K562 (cell line): ENCODE results near the gene KCP. TPM values are rescaled to one million over a fixed set of nuclear protein-coding genes. Genes with fewer than 3 reads are reported as not detected.

Source experiments
- KDM1A ChIP-seq, 2 experiments: fragments of 450-650 bp; IDR thresholded peaks; 2 replicates each; pipeline ENCODE4 v1.6.1; 2016; ENCODE audit warnings: mild to moderate bottlenecking in 2 of 2
- PHF8 ChIP-seq: fragments of 200-600 bp; sonication (generic); IDR thresholded peaks from 2 replicates; pipeline ENCODE4 v1.6.1; 2012; ENCODE audit warnings: mixed run types, mild to moderate bottlenecking, inconsistent platforms, low read length, moderate library complexity, borderline replicate concordance
- RAD51 ChIP-seq: fragments of 450-650 bp; IDR thresholded peaks from 2 replicates; pipeline ENCODE4 v1.7.1; 2016; ENCODE audit warnings: low read depth, mild to moderate bottlenecking, borderline replicate concordance
- ZBTB34 ChIP-seq: fragments of 250-450 bp; sonication (Bioruptor Pico); IDR thresholded peaks from 2 replicates; pipeline ENCODE4 v1.8.0; 2021; ENCODE audit warnings: mild to moderate bottlenecking, moderate library complexity
- ZFX ChIP-seq: sonication (generic); formaldehyde crosslinking; IDR thresholded peaks from 2 replicates; pipeline ENCODE4 v1.8.0; 2022; ENCODE audit warnings: mild to moderate bottlenecking, missing genetic modification reagents, moderate library complexity
- polyA plus RNA-seq, 8 experiments: library from polyadenylated mRNA; depleted of rRNA in 4 of 8; stranded (reverse) in 5 of 8; unstranded in 3 of 8; fragments of >200 nt; fragmentation: Nextera tagmentation in 2 of 8; fragmentation: Illumina TruSeq in 1 of 8; extraction: Ambion mirVana in 2 of 8; extraction: Trizol in 1 of 8; gene quantifications; 2 replicates each; pipeline versions ENCODE4 v1.2.1 to v1.2.3, GENCODE V29; 2011 to 2014; ENCODE audit warnings: inconsistent platforms in 1 of 8, missing spikeins in 1 of 8
- total RNA-seq, 7 experiments: library from RNA; depleted of rRNA in 6 of 7; stranded (reverse); fragments of >200 nt in 6 of 7; fragmentation: Illumina TruSeq in 2 of 7; extraction: Trizol in 2 of 7; gene quantifications; 2 replicates each; pipeline versions ENCODE4 v1.2.1 to v1.2.3, GENCODE V29; 2011 to 2021; ENCODE audit warnings: low replicate concordance in 1 of 7
- TF ChIP-seq, protein P1 (sequence below): fragments of 450-650 bp; IDR thresholded peaks from 2 replicates; pipeline ENCODE4 v1.6.1; 2016; ENCODE audit warnings: mild to moderate bottlenecking, moderate library complexity
- TF ChIP-seq, protein P2 (sequence below): fragments of 450-650 bp; IDR thresholded peaks from 2 replicates; pipeline ENCODE4 v1.6.1; 2018; ENCODE audit not compliant: partially characterized antibody
- TF ChIP-seq, protein P3 (sequence below): fragments of 450-650 bp; formaldehyde crosslinking; IDR thresholded peaks from 2 replicates; pipeline ENCODE4 v1.4.0; 2020; ENCODE audit warnings: mild to moderate bottlenecking, moderate library complexity

The KCP gene
- total and polyA plus RNA-seq, 9 of the 15 experiments (the other 6 are each of a cell fraction or from before 2014, with no cell fraction given) = 0.06 to 0.17 (median 0.12) TPM; not detected in 3

GRCh38 chr7:128827248-128827958, 83.1 kb downstream of the KCP start (continued):
- TF ChIP-seq, protein P1, sequence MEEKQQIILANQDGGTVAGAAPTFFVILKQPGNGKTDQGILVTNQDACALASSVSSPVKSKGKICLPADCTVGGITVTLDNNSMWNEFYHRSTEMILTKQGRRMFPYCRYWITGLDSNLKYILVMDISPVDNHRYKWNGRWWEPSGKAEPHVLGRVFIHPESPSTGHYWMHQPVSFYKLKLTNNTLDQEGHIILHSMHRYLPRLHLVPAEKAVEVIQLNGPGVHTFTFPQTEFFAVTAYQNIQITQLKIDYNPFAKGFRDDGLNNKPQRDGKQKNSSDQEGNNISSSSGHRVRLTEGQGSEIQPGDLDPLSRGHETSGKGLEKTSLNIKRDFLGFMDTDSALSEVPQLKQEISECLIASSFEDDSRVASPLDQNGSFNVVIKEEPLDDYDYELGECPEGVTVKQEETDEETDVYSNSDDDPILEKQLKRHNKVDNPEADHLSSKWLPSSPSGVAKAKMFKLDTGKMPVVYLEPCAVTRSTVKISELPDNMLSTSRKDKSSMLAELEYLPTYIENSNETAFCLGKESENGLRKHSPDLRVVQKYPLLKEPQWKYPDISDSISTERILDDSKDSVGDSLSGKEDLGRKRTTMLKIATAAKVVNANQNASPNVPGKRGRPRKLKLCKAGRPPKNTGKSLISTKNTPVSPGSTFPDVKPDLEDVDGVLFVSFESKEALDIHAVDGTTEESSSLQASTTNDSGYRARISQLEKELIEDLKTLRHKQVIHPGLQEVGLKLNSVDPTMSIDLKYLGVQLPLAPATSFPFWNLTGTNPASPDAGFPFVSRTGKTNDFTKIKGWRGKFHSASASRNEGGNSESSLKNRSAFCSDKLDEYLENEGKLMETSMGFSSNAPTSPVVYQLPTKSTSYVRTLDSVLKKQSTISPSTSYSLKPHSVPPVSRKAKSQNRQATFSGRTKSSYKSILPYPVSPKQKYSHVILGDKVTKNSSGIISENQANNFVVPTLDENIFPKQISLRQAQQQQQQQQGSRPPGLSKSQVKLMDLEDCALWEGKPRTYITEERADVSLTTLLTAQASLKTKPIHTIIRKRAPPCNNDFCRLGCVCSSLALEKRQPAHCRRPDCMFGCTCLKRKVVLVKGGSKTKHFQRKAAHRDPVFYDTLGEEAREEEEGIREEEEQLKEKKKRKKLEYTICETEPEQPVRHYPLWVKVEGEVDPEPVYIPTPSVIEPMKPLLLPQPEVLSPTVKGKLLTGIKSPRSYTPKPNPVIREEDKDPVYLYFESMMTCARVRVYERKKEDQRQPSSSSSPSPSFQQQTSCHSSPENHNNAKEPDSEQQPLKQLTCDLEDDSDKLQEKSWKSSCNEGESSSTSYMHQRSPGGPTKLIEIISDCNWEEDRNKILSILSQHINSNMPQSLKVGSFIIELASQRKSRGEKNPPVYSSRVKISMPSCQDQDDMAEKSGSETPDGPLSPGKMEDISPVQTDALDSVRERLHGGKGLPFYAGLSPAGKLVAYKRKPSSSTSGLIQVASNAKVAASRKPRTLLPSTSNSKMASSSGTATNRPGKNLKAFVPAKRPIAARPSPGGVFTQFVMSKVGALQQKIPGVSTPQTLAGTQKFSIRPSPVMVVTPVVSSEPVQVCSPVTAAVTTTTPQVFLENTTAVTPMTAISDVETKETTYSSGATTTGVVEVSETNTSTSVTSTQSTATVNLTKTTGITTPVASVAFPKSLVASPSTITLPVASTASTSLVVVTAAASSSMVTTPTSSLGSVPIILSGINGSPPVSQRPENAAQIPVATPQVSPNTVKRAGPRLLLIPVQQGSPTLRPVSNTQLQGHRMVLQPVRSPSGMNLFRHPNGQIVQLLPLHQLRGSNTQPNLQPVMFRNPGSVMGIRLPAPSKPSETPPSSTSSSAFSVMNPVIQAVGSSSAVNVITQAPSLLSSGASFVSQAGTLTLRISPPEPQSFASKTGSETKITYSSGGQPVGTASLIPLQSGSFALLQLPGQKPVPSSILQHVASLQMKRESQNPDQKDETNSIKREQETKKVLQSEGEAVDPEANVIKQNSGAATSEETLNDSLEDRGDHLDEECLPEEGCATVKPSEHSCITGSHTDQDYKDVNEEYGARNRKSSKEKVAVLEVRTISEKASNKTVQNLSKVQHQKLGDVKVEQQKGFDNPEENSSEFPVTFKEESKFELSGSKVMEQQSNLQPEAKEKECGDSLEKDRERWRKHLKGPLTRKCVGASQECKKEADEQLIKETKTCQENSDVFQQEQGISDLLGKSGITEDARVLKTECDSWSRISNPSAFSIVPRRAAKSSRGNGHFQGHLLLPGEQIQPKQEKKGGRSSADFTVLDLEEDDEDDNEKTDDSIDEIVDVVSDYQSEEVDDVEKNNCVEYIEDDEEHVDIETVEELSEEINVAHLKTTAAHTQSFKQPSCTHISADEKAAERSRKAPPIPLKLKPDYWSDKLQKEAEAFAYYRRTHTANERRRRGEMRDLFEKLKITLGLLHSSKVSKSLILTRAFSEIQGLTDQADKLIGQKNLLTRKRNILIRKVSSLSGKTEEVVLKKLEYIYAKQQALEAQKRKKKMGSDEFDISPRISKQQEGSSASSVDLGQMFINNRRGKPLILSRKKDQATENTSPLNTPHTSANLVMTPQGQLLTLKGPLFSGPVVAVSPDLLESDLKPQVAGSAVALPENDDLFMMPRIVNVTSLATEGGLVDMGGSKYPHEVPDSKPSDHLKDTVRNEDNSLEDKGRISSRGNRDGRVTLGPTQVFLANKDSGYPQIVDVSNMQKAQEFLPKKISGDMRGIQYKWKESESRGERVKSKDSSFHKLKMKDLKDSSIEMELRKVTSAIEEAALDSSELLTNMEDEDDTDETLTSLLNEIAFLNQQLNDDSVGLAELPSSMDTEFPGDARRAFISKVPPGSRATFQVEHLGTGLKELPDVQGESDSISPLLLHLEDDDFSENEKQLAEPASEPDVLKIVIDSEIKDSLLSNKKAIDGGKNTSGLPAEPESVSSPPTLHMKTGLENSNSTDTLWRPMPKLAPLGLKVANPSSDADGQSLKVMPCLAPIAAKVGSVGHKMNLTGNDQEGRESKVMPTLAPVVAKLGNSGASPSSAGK = peak; percentile 41; the same call in 1 of the 2 replicates
- TF ChIP-seq KDM1A (IDR thresholded peaks at IDR 0.05) (peak; percentile 89 to 90), PHF8 (peak; percentile 34; the same call in 1 of the 2 replicates), ZBTB34 (CRISPR knock-in tag) (peak; percentile 2; the same call in 1 of the 2 replicates), ZFX (CRISPR knock-in tag) (peak; percentile 96), RAD51 (no peak)
- TF ChIP-seq, protein P2, sequence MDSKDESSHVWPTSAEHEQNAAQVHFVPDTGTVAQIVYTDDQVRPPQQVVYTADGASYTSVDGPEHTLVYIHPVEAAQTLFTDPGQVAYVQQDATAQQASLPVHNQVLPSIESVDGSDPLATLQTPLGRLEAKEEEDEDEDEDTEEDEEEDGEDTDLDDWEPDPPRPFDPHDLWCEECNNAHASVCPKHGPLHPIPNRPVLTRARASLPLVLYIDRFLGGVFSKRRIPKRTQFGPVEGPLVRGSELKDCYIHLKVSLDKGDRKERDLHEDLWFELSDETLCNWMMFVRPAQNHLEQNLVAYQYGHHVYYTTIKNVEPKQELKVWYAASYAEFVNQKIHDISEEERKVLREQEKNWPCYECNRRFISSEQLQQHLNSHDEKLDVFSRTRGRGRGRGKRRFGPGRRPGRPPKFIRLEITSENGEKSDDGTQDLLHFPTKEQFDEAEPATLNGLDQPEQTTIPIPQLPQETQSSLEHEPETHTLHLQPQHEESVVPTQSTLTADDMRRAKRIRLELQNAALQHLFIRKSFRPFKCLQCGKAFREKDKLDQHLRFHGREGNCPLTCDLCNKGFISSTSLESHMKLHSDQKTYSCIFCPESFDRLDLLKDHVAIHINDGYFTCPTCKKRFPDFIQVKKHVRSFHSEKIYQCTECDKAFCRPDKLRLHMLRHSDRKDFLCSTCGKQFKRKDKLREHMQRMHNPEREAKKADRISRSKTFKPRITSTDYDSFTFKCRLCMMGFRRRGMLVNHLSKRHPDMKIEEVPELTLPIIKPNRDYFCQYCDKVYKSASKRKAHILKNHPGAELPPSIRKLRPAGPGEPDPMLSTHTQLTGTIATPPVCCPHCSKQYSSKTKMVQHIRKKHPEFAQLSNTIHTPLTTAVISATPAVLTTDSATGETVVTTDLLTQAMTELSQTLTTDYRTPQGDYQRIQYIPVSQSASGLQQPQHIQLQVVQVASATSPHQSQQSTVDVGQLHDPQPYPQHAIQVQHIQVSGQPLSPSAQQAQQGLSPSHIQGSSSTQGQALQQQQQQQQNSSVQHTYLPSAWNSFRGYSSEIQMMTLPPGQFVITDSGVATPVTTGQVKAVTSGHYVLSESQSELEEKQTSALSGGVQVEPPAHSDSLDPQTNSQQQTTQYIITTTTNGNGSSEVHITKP = no peak
- TF ChIP-seq, protein P3, sequence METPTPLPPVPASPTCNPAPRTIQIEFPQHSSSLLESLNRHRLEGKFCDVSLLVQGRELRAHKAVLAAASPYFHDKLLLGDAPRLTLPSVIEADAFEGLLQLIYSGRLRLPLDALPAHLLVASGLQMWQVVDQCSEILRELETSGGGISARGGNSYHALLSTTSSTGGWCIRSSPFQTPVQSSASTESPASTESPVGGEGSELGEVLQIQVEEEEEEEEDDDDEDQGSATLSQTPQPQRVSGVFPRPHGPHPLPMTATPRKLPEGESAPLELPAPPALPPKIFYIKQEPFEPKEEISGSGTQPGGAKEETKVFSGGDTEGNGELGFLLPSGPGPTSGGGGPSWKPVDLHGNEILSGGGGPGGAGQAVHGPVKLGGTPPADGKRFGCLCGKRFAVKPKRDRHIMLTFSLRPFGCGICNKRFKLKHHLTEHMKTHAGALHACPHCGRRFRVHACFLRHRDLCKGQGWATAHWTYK (CRISPR knock-in tag) = peak; percentile 53; the same call in 1 of the 2 replicates
